ENCODE measurements around the gene IP6K1. TPM values are rescaled to one million over a fixed set of nuclear protein-coding genes. Genes with fewer than 3 reads are reported as not detected.

IP6K1 gene
- total RNA-seq, 2 donors from 2014 or later, result 24.0 to 30.9 TPM

DNA sequence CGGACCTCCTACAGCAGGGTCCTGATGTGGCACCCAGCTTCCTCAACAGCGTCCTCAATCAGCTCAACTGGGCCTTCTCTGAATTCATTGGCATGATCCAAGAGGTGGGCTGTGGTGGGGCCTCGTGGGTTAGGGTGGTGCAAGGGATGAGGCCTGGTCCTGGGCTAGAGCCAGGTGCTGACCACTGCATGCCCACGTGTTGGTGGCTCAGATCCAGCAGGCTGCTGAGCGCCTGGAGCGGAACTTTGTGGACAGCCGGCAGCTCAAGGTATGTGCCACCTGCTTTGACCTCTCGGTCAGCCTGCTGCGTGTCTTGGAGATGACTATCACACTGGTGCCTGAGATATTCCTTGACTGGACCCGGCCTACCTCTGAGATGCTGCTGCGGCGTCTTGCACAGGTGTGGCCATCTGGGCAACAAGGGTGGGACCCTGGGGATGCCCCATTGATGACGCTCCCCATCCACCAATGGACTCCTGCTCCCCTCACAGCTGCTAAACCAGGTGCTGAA is 70.7 kb downstream of the IP6K1 start:
- H3K9me3 ChIP-seq, result no peaks in the 10 kb centered on the region
- H3K27ac ChIP-seq, result no peak overlapping the region
- H3K4me3 ChIP-seq, result no peak overlapping the region
- TF ChIP-seq, protein P1, sequence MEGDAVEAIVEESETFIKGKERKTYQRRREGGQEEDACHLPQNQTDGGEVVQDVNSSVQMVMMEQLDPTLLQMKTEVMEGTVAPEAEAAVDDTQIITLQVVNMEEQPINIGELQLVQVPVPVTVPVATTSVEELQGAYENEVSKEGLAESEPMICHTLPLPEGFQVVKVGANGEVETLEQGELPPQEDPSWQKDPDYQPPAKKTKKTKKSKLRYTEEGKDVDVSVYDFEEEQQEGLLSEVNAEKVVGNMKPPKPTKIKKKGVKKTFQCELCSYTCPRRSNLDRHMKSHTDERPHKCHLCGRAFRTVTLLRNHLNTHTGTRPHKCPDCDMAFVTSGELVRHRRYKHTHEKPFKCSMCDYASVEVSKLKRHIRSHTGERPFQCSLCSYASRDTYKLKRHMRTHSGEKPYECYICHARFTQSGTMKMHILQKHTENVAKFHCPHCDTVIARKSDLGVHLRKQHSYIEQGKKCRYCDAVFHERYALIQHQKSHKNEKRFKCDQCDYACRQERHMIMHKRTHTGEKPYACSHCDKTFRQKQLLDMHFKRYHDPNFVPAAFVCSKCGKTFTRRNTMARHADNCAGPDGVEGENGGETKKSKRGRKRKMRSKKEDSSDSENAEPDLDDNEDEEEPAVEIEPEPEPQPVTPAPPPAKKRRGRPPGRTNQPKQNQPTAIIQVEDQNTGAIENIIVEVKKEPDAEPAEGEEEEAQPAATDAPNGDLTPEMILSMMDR (IDR thresholded peaks at IDR 0.05), result no peak
- H3K4me1 ChIP-seq, result peaks cover 0 to 14% of the 10 kb centered on the region in 2 donors
- H3K27me3 ChIP-seq, result no peaks in the 10 kb centered on the region
- H3K36me3 ChIP-seq, result peaks cover 13% of the 10 kb centered on the region
- DNase-seq (ENCODE audit: low spot score), result no peak

DNA sequence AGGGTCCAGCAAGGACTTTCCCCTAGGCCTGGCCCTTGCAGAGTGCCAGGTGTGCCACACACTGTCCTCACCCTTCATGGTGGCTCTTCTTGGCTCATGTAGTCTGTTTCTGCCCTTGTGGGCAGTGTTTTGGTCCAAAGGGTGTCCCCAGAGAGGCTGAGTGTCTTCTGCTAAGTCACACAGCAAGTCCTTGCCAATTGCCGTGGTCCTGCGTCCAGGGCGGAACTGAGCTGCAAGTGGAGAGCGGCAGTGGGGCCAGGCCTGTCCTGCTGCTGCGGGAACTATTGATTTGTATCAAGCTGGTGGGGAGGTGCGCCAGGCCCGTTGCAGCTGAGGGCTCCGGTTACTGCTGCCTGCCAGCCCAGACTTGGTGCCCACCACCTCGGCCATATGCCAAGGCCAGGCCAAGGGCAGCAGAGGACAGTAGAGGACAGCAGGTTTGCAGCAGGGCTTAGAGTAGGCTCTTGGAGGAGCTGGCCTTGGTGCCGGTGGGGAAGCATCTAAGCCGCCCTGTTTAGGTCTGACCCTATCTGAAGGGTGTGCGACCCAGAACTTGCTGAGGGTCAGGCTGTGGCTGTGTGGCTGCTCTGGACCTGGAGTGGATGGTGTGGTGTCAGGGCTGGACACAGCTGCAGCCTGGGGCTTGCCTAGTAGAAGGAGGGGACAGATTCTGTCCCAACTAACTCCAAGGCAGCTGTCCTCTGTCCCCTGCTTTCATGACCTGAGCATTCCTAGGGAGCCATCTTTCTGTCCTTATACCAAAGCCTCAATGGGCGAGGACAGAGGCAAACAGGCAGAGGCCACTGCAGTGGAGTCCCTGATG is 71.4 kb downstream of the IP6K1 start:
- TF ChIP-seq, protein P1 (IDR thresholded peaks at IDR 0.05), result no peak
- peaks cover 13% of the 10 kb centered on the region for H3K36me3 ChIP-seq
- H3K27me3 ChIP-seq, result no peaks in the 10 kb centered on the region
- no peak for DNase-seq (ENCODE audit: low spot score)
- peaks cover 0 to 14% of the 10 kb centered on the region in 2 donors for H3K4me1 ChIP-seq
- H3K27ac ChIP-seq, result no peak overlapping the region
- H3K9me3 ChIP-seq, result no peaks in the 10 kb centered on the region
- H3K4me3 ChIP-seq, result no peak overlapping the region

DNA sequence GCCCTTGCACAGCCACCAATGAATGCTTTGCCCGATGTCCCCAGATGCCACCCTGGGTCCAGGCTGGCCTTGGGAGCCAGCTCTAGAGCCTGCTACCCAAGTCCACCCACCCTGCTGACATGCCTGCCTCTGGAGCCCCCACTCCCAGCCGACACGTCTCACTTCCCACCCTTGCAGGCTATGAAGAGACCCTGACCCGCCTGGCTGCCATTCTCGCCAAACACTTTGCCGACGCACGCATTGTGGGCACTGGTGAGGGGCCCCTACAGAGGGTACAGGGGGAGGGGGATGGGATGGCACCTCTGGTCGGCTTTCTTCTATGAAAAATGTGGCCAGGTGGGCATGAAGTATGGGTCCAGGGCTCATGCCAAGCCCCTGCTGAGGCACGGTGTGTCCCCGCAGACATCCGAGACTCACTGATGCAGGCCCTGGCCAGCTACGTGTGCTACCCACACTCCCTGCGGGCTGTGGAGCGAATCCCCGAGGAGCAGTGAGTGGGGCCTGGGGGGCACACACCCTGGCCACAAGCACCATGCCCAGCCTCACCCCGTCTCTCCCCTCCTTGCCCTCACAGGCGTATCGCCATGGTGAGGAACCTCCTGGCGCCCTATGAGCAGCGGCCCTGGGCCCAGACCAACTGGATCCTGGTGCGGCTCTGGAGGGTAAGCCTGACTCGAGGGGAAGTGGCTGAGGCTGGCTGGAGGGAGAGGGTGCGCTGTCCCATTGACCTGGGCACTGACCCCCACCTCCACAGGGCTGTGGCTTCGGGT is 72.8 kb downstream of the IP6K1 start:
- DNase-seq (ENCODE audit: low spot score), result no peak
- Histone ChIP-seq H3K27me3 (no peaks in the 10 kb centered on the region), H3K4me3 (no peak overlapping the region), H3K27ac (no peak overlapping the region), H3K4me1 (peaks cover 0 to 4% of the 10 kb centered on the region in 2 donors), H3K9me3 (no peaks in the 10 kb centered on the region), H3K36me3 (peaks cover 13% of the 10 kb centered on the region)
- TF ChIP-seq, protein P1 (IDR thresholded peaks at IDR 0.05), result no peak

DNA sequence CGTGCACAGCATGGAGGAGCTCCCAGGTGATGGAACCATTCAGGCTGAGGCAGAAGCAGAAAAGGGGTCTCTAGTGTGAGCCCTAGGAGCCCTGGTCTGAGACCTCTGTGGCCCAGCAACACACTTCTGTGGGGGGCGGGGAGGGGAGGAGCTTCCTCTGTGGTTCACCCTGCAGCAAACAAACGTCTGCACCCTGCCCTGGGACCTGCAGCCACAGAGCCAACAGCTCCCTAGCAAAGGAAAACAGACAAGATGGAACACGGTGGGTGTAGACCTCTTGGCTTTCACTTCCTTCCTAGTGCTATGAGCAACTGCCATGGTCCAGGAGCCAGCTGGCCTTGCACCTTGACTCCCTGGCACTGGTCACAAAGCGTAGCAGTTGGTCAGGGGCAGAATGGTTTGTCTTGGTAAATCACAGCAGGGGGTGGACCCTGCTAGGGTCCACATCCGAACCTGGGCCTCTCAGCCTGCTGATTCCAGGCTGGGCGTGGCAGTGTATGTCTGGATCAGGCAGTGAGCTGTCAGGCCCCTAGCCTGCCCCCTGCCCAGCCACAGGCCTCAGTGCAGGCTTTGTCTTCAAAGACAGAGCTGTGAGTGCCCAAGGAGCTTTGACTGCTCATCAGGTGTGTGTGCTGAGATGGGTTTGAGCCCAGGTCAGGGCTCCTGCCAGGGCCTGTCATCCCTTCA is 73.6 kb downstream of the IP6K1 start:
- TF ChIP-seq, protein P1 (IDR thresholded peaks at IDR 0.05), result no peak
- H3K4me1 ChIP-seq, result no peaks in the 10 kb centered on the region
- H3K27me3 ChIP-seq, result no peaks in the 10 kb centered on the region
- H3K9me3 ChIP-seq, result no peaks in the 10 kb centered on the region
- no peak overlapping the region for H3K4me3 ChIP-seq
- peaks cover 13% of the 10 kb centered on the region for H3K36me3 ChIP-seq
- H3K27ac ChIP-seq, result no peak overlapping the region
- DNase-seq (ENCODE audit: low spot score), result no peak

DNA sequence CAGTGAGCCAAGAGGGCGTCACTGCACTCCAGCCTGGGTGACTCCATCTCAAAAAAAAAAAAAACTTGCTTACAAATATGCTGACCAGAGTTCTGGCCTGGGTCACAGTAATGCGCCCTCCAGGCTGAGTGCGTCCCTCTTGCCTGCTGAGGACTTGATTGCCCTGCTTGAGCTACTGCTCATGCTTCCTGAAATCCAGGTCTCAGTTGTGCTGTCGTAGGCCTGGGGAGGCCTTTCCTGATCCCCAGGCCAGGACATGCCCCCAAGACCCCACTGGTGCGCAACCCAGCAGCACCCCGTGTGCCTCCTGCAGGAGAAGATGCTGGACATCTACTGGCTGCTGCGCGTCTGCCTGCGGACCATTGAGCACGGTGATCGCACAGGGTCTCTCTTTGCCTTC is 74.2 kb downstream of the IP6K1 start:
- H3K4me3 ChIP-seq, result no peak overlapping the region
- no peaks in the 10 kb centered on the region for H3K4me1 ChIP-seq
- DNase-seq (ENCODE audit: low spot score), result no peak
- no peaks in the 10 kb centered on the region for H3K9me3 ChIP-seq
- H3K27ac ChIP-seq, result no peak overlapping the region
- peaks cover 13% of the 10 kb centered on the region for H3K36me3 ChIP-seq
- TF ChIP-seq, protein P1 (IDR thresholded peaks at IDR 0.05), result no peak
- no peaks in the 10 kb centered on the region for H3K27me3 ChIP-seq
